ENCODE results near the gene SF3B6. TPM values are rescaled to one million over a fixed set of nuclear protein-coding genes. Genes with fewer than 3 reads are reported as not detected.

The SF3B6 gene
- total and polyA plus RNA-seq, 2 experiments from 2014 or later: 140 to 565 TPM

DNA sequence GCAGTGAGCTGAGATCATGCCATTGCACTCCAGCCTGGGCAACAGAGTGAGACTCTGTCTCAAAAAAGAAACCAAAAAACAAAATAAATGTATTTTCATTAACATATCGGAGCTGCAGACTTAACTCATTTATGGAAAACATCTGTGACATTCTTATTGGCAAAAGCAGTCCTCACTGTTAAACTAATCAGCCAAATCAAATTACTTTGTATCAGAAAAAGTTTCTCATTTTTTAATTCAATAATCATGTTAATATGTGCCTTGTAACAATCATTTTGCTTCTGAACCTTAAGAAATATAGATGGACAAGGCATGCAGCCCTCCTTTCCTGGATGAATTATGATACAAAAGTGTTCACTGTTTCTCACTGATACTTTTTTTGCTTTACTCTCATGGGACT, 26.6 kb upstream of the SF3B6 start:
- Histone ChIP-seq H3K36me3 (ENCODE audit: insufficient read depth) (no peaks in the 10 kb centered on the region; the same call in 1 of the 2 replicates), H3K4me2 (no peak overlapping the region), H3K79me2 (replicated peaks; ENCODE audit: insufficient read depth) (no peaks in the 10 kb centered on the region), H3K4me3 (no peak overlapping the region), H4K20me1 (replicated peaks; ENCODE audit: insufficient read depth) (no peaks in the 10 kb centered on the region), H3F3A (replicated peaks; ENCODE audit: low read depth) (no peaks in the 10 kb centered on the region), H3K4me1 (ENCODE audit: insufficient read depth) (no peaks in the 10 kb centered on the region), H3K9me2 (ENCODE audit: insufficient read depth) (no peaks in the 10 kb centered on the region), H3K27ac (ENCODE audit: low read depth) (no peak overlapping the region), H3K27me3 (ENCODE audit: insufficient read depth) (no peaks in the 10 kb centered on the region), H2AFZ (no peak overlapping the region)
- TF ChIP-seq CREB1 (CRISPR knock-in tag; IDR thresholded peaks at IDR 0.05; ENCODE audit: low read depth) (no peak), STAT1 (IDR thresholded peaks at IDR 0.05; ENCODE audit: unreplicated experiment) (no peak), ZNF114 (CRISPR knock-in tag; IDR thresholded peaks at IDR 0.05) (no peak), ZNF331 (CRISPR knock-in tag; IDR thresholded peaks at IDR 0.05; ENCODE audit: low read depth) (no peak), JUNB (IDR thresholded peaks at IDR 0.05; ENCODE audit: unreplicated experiment) (no peak), EZH2phosphoT487 (IDR thresholded peaks at IDR 0.05; ENCODE audit: unreplicated experiment) (no peak), EZH2 (IDR thresholded peaks at IDR 0.05; ENCODE audit: low read depth, unreplicated experiment) (no peak), NANOG (IDR thresholded peaks at IDR 0.05; ENCODE audit: borderline replicate concordance) (no peak), POLR2AphosphoS5 (IDR thresholded peaks at IDR 0.05; ENCODE audit: low read depth) (no peak)
- TF ChIP-seq, protein P1, sequence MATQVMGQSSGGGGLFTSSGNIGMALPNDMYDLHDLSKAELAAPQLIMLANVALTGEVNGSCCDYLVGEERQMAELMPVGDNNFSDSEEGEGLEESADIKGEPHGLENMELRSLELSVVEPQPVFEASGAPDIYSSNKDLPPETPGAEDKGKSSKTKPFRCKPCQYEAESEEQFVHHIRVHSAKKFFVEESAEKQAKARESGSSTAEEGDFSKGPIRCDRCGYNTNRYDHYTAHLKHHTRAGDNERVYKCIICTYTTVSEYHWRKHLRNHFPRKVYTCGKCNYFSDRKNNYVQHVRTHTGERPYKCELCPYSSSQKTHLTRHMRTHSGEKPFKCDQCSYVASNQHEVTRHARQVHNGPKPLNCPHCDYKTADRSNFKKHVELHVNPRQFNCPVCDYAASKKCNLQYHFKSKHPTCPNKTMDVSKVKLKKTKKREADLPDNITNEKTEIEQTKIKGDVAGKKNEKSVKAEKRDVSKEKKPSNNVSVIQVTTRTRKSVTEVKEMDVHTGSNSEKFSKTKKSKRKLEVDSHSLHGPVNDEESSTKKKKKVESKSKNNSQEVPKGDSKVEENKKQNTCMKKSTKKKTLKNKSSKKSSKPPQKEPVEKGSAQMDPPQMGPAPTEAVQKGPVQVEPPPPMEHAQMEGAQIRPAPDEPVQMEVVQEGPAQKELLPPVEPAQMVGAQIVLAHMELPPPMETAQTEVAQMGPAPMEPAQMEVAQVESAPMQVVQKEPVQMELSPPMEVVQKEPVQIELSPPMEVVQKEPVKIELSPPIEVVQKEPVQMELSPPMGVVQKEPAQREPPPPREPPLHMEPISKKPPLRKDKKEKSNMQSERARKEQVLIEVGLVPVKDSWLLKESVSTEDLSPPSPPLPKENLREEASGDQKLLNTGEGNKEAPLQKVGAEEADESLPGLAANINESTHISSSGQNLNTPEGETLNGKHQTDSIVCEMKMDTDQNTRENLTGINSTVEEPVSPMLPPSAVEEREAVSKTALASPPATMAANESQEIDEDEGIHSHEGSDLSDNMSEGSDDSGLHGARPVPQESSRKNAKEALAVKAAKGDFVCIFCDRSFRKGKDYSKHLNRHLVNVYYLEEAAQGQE (IDR thresholded peaks at IDR 0.05; ENCODE audit: unreplicated experiment): no peak
- TF ChIP-seq, protein P2, sequence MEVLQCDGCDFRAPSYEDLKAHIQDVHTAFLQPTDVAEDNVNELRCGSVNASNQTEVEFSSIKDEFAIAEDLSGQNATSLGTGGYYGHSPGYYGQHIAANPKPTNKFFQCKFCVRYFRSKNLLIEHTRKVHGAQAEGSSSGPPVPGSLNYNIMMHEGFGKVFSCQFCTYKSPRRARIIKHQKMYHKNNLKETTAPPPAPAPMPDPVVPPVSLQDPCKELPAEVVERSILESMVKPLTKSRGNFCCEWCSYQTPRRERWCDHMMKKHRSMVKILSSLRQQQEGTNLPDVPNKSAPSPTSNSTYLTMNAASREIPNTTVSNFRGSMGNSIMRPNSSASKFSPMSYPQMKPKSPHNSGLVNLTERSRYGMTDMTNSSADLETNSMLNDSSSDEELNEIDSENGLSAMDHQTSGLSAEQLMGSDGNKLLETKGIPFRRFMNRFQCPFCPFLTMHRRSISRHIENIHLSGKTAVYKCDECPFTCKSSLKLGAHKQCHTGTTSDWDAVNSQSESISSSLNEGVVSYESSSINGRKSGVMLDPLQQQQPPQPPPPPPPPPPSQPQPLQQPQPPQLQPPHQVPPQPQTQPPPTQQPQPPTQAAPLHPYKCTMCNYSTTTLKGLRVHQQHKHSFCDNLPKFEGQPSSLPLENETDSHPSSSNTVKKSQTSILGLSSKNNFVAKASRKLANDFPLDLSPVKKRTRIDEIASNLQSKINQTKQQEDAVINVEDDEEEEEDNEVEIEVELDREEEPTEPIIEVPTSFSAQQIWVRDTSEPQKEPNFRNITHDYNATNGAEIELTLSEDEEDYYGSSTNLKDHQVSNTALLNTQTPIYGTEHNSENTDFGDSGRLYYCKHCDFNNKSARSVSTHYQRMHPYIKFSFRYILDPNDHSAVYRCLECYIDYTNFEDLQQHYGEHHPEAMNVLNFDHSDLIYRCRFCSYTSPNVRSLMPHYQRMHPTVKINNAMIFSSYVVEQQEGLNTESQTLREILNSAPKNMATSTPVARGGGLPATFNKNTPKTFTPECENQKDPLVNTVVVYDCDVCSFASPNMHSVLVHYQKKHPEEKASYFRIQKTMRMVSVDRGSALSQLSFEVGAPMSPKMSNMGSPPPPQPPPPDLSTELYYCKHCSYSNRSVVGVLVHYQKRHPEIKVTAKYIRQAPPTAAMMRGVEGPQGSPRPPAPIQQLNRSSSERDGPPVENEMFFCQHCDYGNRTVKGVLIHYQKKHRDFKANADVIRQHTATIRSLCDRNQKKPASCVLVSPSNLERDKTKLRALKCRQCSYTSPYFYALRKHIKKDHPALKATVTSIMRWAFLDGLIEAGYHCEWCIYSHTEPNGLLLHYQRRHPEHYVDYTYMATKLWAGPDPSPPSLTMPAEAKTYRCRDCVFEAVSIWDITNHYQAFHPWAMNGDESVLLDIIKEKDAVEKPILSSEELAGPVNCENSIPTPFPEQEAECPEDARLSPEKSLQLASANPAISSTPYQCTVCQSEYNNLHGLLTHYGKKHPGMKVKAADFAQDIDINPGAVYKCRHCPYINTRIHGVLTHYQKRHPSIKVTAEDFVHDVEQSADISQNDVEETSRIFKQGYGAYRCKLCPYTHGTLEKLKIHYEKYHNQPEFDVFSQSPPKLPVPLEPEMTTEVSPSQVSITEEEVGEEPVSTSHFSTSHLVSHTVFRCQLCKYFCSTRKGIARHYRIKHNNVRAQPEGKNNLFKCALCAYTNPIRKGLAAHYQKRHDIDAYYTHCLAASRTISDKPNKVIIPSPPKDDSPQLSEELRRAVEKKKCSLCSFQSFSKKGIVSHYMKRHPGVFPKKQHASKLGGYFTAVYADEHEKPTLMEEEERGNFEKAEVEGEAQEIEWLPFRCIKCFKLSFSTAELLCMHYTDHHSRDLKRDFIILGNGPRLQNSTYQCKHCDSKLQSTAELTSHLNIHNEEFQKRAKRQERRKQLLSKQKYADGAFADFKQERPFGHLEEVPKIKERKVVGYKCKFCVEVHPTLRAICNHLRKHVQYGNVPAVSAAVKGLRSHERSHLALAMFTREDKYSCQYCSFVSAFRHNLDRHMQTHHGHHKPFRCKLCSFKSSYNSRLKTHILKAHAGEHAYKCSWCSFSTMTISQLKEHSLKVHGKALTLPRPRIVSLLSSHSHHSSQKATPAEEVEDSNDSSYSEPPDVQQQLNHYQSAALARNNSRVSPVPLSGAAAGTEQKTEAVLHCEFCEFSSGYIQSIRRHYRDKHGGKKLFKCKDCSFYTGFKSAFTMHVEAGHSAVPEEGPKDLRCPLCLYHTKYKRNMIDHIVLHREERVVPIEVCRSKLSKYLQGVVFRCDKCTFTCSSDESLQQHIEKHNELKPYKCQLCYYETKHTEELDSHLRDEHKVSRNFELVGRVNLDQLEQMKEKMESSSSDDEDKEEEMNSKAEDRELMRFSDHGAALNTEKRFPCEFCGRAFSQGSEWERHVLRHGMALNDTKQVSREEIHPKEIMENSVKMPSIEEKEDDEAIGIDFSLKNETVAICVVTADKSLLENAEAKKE (CRISPR knock-in tag; IDR thresholded peaks at IDR 0.05): no peak
- TF ChIP-seq, protein P3, sequence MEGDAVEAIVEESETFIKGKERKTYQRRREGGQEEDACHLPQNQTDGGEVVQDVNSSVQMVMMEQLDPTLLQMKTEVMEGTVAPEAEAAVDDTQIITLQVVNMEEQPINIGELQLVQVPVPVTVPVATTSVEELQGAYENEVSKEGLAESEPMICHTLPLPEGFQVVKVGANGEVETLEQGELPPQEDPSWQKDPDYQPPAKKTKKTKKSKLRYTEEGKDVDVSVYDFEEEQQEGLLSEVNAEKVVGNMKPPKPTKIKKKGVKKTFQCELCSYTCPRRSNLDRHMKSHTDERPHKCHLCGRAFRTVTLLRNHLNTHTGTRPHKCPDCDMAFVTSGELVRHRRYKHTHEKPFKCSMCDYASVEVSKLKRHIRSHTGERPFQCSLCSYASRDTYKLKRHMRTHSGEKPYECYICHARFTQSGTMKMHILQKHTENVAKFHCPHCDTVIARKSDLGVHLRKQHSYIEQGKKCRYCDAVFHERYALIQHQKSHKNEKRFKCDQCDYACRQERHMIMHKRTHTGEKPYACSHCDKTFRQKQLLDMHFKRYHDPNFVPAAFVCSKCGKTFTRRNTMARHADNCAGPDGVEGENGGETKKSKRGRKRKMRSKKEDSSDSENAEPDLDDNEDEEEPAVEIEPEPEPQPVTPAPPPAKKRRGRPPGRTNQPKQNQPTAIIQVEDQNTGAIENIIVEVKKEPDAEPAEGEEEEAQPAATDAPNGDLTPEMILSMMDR (conservative IDR thresholded peaks at IDR 0.05; ENCODE audit: low read depth in 2 of 2): no peak
- TF ChIP-seq, protein P4, sequence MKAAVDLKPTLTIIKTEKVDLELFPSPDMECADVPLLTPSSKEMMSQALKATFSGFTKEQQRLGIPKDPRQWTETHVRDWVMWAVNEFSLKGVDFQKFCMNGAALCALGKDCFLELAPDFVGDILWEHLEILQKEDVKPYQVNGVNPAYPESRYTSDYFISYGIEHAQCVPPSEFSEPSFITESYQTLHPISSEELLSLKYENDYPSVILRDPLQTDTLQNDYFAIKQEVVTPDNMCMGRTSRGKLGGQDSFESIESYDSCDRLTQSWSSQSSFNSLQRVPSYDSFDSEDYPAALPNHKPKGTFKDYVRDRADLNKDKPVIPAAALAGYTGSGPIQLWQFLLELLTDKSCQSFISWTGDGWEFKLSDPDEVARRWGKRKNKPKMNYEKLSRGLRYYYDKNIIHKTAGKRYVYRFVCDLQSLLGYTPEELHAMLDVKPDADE (IDR thresholded peaks at IDR 0.05): no peak
- Mint-ChIP-seq H3K27me3 (ENCODE audit: insufficient read depth, low read depth, poor library complexity) (peaks cover 4% of the 10 kb centered on the region), H3K36me3 (ENCODE audit: low read depth) (no peaks in the 10 kb centered on the region), H3K27ac (no peak overlapping the region), H3K9me3 (peaks cover 4% of the 10 kb centered on the region; the same call in 1 of the 3 replicates), H3K4me1 (no peaks in the 10 kb centered on the region; the same call in 2 of the 3 replicates), H3K4me3 (no peak overlapping the region)
- DNase-seq (ENCODE audit: low spot score) (no peak), ATAC-seq (no peak)
